Neural cell (in vitro differentiated cells): ENCODE measurements around the gene ARL13B. TPM values are rescaled to one million over a fixed set of nuclear protein-coding genes. Genes with fewer than 3 reads are reported as not detected.

ENCODE experiments used
- H2AFZ ChIP-seq: fragments of 200-600, 300-800 bp; sonication (generic), shearing (Covaris generic); 2 replicates; pipeline ENCODE4 v1.6.0; 2014; ENCODE audit warnings: low read depth, mild to moderate bottlenecking, antibody characterized with exemption, low read length, moderate library complexity
- H3F3A ChIP-seq: fragments of 200-600 bp; shearing (Covaris generic); 2 replicates; pipeline ENCODE4 v1.6.1; 2016; ENCODE audit warnings: mild to moderate bottlenecking, moderate library complexity, mixed read lengths, antibody characterized with exemption, low read length; ENCODE audit not compliant: insufficient read depth, poor library complexity, severe bottlenecking
- H3K27ac ChIP-seq: fragments of 200-600, 300-800 bp; sonication (generic), shearing (Covaris generic); 2 replicates; pipeline ENCODE4 v1.5.1; 2014; ENCODE audit warnings: mild to moderate bottlenecking, low read length, moderate library complexity
- H3K27me3 ChIP-seq: fragments of 300-800, 200-600 bp; sonication (generic), shearing (Covaris generic); 2 replicates; pipeline ENCODE4 v1.6.0; 2014; ENCODE audit warnings: mild to moderate bottlenecking, low read depth, low read length, moderate library complexity; ENCODE audit not compliant: insufficient read depth
- H3K36me3 ChIP-seq: fragments of 300-800, 200-600 bp; sonication (generic), shearing (Covaris generic); 2 replicates; pipeline ENCODE4 v1.5.1; 2014; ENCODE audit warnings: mild to moderate bottlenecking, antibody characterized with exemption, low read length, moderate library complexity; ENCODE audit not compliant: insufficient read depth
- H3K4me2 ChIP-seq: fragments of 300-800, 200-600 bp; sonication (generic), shearing (Covaris generic); 2 replicates; pipeline ENCODE4 v1.6.0; 2014; ENCODE audit warnings: mild to moderate bottlenecking, low read length
- H3K4me3 ChIP-seq: fragments of 300-800, 200-600 bp; sonication (generic), shearing (Covaris generic); 2 replicates; pipeline ENCODE4 v1.5.1; 2014; ENCODE audit warnings: mild to moderate bottlenecking, low read length, moderate library complexity
- H3K79me2 ChIP-seq: fragments of 200-600 bp; shearing (Covaris generic); replicated peaks from 2 replicates; pipeline ENCODE4 v1.6.0; 2014; ENCODE audit warnings: mild to moderate bottlenecking, low read length, moderate library complexity; ENCODE audit not compliant: insufficient read depth
- H3K9ac ChIP-seq: fragments of 300-800, 200-600 bp; sonication (generic), shearing (Covaris generic); 2 replicates; pipeline ENCODE4 v1.6.1; 2016; ENCODE audit warnings: mild to moderate bottlenecking, low read length, mixed read lengths
- H3K9me2 ChIP-seq: fragments of 200-600 bp; shearing (Covaris generic); 2 replicates; pipeline ENCODE4 v1.6.1; 2016; ENCODE audit warnings: mild to moderate bottlenecking, low read length, mixed read lengths; ENCODE audit not compliant: insufficient read depth
- H3K9me3 ChIP-seq: fragments of 200-600, 300-800 bp; sonication (generic), shearing (Covaris generic); 2 replicates; pipeline ENCODE4 v1.6.1; 2016; ENCODE audit warnings: mild to moderate bottlenecking, mixed run types, low read length, moderate library complexity, mixed read lengths
- H4K20me1 ChIP-seq: fragments of 200-600 bp; shearing (Covaris generic); 2 replicates; pipeline ENCODE4 v1.6.1; 2016; ENCODE audit warnings: mild to moderate bottlenecking, mixed run types; ENCODE audit not compliant: insufficient read depth
- EP300 ChIP-seq: fragments of 450-650 bp; conservative IDR thresholded peaks from 2 replicates; pipeline ENCODE4 v1.6.1; 2014; ENCODE audit warnings: antibody characterized with exemption, mild to moderate bottlenecking, moderate library complexity; ENCODE audit not compliant: poor library complexity, severe bottlenecking
- EZH2 ChIP-seq: fragments of 200-600, 300-800 bp; shearing (Covaris generic), sonication (generic); IDR thresholded peaks from 2 replicates; pipeline ENCODE4 v1.6.1; 2014; ENCODE audit warnings: antibody characterized with exemption, low read length, borderline replicate concordance, mild to moderate bottlenecking; ENCODE audit not compliant: insufficient read depth, poor library complexity, severe bottlenecking
- MXI1 ChIP-seq: fragments of 450-650 bp; conservative IDR thresholded peaks from 2 replicates; pipeline ENCODE4 v1.6.1; 2014; ENCODE audit warnings: antibody characterized with exemption, mild to moderate bottlenecking; ENCODE audit not compliant: poor library complexity, severe bottlenecking
- POLR2AphosphoS5 ChIP-seq: IDR thresholded peaks from 2 replicates; pipeline ENCODE4 v1.6.1; 2012
- RAD21 ChIP-seq: fragments of 450-650 bp; conservative IDR thresholded peaks from 2 replicates; pipeline ENCODE4 v1.6.1; 2014; ENCODE audit warnings: antibody characterized with exemption, mild to moderate bottlenecking, moderate library complexity
- SMC3 ChIP-seq: fragments of 450-650 bp; conservative IDR thresholded peaks from 2 replicates; pipeline ENCODE4 v1.6.1; 2014; ENCODE audit warnings: antibody characterized with exemption, mild to moderate bottlenecking, moderate library complexity; ENCODE audit not compliant: poor library complexity
- TAF1 ChIP-seq: IDR thresholded peaks from 2 replicates; pipeline ENCODE4 v1.6.1; 2012; ENCODE audit warnings: low read depth
- polyA plus RNA-seq: library from polyadenylated mRNA; depleted of rRNA; stranded (reverse); fragments of >200 nt; gene quantifications from 2 replicates; pipeline ENCODE4 v1.2.3, GENCODE V29; 2014
- TF ChIP-seq, protein P1 (sequence below): IDR thresholded peaks from 2 replicates; pipeline ENCODE4 v1.6.1; 2012; ENCODE audit warnings: borderline replicate concordance
- TF ChIP-seq, protein P2 (sequence below): fragments of 450-650 bp; IDR thresholded peaks from 2 replicates; pipeline ENCODE4 v1.5.1; 2014; ENCODE audit warnings: antibody characterized with exemption, mild to moderate bottlenecking, moderate library complexity; ENCODE audit not compliant: poor library complexity, severe bottlenecking

The ARL13B gene
- polyA plus RNA-seq, 1 donor from 2014 or later = 13.7 TPM

DNA sequence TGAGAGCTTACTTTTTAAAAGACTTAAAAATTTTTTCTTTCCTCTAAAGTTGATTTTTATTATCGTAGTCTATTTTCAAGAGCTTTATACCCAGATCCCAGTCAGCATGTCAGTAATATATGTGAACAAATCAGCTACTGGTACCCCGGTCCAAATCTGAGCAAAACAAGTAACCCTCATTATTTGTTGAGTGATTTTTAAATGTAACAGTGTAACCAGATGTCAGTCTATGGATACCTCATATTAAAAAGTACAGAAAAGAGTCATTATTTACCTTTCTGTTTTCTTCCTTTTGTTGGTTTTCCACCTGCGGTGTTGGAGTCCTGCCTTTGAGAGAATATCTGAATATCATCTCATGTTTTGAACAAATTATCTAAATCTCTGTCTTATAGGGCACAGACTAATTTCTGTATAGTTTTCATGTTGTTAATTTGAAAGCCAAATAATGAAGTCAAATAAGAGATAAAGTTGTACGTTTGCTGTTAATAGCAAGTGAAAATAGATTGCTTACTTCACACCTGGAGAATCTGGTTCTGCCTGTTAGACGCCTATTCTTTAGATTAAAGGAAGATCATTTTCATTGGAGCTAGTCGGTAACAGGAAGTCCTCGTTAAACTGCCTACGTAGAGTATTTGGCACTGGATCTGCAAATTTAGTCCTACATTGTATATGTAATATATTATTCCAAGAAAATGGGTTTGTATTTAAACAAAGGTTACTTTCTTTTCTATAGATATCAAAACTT, 48.3 kb downstream of the ARL13B start, which contains the start of gene STX19:
Gene STX19, minus strand, starts transcription at position 505 of the 745 bp plus-strand sequence. CDS start 13,328 bp downstream, outside the sequence.
- H2AFZ ChIP-seq = no peak within 1 kb of the TSS
- no peaks in the 10 kb centered on the region for H4K20me1 ChIP-seq
- no peaks in the 10 kb centered on the region for H3F3A ChIP-seq
- no peaks in the 10 kb centered on the region for H3K27me3 ChIP-seq
- no peaks in the 10 kb centered on the region for H3K9me2 ChIP-seq
- no peak within 1 kb of the TSS for H3K4me2 ChIP-seq
- TF ChIP-seq MXI1 (no peak), SMC3 (no peak), EP300 (no peak), RAD21 (no peak), POLR2AphosphoS5 (no peak), TAF1 (no peak), EZH2 (no peak)
- TF ChIP-seq, protein P1, sequence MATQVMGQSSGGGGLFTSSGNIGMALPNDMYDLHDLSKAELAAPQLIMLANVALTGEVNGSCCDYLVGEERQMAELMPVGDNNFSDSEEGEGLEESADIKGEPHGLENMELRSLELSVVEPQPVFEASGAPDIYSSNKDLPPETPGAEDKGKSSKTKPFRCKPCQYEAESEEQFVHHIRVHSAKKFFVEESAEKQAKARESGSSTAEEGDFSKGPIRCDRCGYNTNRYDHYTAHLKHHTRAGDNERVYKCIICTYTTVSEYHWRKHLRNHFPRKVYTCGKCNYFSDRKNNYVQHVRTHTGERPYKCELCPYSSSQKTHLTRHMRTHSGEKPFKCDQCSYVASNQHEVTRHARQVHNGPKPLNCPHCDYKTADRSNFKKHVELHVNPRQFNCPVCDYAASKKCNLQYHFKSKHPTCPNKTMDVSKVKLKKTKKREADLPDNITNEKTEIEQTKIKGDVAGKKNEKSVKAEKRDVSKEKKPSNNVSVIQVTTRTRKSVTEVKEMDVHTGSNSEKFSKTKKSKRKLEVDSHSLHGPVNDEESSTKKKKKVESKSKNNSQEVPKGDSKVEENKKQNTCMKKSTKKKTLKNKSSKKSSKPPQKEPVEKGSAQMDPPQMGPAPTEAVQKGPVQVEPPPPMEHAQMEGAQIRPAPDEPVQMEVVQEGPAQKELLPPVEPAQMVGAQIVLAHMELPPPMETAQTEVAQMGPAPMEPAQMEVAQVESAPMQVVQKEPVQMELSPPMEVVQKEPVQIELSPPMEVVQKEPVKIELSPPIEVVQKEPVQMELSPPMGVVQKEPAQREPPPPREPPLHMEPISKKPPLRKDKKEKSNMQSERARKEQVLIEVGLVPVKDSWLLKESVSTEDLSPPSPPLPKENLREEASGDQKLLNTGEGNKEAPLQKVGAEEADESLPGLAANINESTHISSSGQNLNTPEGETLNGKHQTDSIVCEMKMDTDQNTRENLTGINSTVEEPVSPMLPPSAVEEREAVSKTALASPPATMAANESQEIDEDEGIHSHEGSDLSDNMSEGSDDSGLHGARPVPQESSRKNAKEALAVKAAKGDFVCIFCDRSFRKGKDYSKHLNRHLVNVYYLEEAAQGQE = no peak
- TF ChIP-seq, protein P2, sequence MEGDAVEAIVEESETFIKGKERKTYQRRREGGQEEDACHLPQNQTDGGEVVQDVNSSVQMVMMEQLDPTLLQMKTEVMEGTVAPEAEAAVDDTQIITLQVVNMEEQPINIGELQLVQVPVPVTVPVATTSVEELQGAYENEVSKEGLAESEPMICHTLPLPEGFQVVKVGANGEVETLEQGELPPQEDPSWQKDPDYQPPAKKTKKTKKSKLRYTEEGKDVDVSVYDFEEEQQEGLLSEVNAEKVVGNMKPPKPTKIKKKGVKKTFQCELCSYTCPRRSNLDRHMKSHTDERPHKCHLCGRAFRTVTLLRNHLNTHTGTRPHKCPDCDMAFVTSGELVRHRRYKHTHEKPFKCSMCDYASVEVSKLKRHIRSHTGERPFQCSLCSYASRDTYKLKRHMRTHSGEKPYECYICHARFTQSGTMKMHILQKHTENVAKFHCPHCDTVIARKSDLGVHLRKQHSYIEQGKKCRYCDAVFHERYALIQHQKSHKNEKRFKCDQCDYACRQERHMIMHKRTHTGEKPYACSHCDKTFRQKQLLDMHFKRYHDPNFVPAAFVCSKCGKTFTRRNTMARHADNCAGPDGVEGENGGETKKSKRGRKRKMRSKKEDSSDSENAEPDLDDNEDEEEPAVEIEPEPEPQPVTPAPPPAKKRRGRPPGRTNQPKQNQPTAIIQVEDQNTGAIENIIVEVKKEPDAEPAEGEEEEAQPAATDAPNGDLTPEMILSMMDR = no peak
- H3K79me2 ChIP-seq = no peaks in the 10 kb centered on the region
- H3K4me3 ChIP-seq = no peak within 1 kb of the TSS
- H3K9me3 ChIP-seq = no peaks in the 10 kb centered on the region
- H3K27ac ChIP-seq = no peak within 1 kb of the TSS
- H3K9ac ChIP-seq = no peak within 1 kb of the TSS
- no peaks in the 10 kb centered on the region for H3K36me3 ChIP-seq

DNA sequence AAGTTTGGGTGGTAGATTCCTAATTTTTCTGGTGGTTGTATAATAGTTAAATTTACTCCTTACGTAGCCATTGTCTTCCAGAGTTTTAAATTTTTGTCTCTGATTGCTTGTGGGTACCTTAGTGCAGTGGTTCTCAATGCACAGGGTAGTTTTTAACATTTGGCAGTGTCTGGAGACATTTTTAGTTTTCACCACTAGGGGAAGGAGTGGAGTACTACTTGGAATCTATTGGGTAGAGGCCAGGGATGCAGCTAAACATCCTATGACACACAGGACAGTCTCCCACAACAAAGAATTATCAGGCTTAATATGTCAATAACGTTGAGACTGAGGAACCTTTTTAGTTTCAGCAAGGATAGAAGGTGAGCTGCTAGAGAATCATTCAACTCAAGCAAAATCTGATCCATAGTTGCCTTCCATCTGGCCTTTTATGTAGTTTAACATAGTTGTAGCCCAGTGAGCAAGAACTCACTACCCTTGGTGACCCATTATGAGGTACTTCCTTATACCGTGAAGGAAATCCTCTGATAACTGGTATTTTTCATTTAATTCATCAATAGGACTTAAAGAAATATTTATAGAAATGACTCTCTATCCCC, 57.1 kb downstream of the ARL13B start:
- Histone ChIP-seq H3K4me2 (no peak overlapping the region), H3K27me3 (no peaks in the 10 kb centered on the region), H2AFZ (no peak overlapping the region), H3K9me3 (no peaks in the 10 kb centered on the region), H4K20me1 (no peaks in the 10 kb centered on the region), H3K4me3 (no peak overlapping the region), H3F3A (no peaks in the 10 kb centered on the region), H3K9ac (no peak overlapping the region), H3K9me2 (no peaks in the 10 kb centered on the region), H3K36me3 (peaks cover 15% of the 10 kb centered on the region), H3K27ac (no peak overlapping the region), H3K79me2 (no peaks in the 10 kb centered on the region)
- TF ChIP-seq EP300 = no peak
- TF ChIP-seq, protein P1 = no peak
- TF ChIP-seq SMC3 = no peak
- TF ChIP-seq EZH2 = no peak
- TF ChIP-seq MXI1 = no peak
- TF ChIP-seq TAF1 = no peak
- TF ChIP-seq, protein P2 = no peak
- TF ChIP-seq RAD21 = no peak
- no peak for TF ChIP-seq POLR2AphosphoS5
